NCI-H2196 treated with DMSO at 0.1 percent for 48 hours (cell line): Measurements from ENCODE around the gene CCSER1.

Source experiments
- DNase-seq: peaks from one replicate; lab custom pipeline; 2025; ENCODE audit not compliant: unreplicated experiment; lab: John Stamatoyannopoulos, UW

The CCSER1 gene

DNA sequence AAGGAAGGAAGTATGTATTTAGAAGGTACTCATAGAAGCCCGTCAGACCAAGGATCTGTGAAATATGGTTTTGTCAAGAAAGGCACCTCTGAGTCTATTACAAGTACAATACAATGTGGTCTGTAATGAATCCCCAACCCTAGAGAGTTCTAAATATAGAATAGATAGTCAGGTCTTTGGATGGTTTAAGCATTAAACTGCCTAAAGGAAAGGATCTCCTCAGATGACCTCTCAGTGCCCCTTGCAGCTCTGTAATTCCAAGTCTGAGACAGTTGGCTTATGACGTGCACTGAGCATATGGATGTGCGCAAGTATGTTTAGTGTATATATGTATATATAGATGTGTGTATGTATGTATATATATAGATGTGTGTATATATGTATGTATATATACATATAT is 62.0 kb downstream of the CCSER1 start:
- DNase-seq: no peak

DNA sequence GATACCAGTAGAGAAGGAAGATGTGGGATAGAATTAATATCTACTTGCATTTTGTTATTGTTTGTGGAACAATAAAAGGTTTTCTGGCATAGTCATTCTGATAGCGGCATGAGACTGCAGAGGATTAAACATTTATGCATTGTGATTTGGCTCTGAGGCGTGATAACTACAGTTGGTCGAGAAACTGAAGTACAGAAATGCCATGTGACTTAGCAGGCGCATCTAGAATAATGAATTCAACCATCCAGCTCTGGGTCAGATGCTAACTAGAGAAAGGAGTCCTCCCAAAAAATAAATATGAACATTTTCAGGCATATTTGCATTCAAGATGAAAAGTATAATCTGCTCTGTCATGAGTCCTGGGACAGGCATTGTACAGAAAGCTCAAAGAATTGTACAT is 62.8 kb downstream of the CCSER1 start:
- DNase-seq: no peak

DNA sequence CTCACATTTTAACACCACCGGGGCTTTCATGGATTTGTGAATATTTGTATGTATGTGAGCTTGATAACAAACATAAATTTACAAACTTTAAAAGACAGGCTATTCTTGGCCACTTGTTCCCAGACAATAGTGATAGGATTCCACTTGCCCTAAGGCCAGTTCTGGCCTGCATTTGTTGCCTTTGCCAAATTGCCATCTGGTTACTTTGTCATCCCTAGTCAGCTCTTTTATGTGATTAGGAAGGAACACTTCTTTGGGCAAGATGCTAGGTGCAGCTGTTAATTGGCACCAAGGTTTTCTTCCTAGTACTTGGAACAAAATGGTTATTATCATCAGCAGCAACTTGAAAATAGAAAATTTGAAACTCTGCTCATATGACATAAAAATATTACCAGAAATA is 63.3 kb downstream of the CCSER1 start:
- no peak for DNase-seq

DNA sequence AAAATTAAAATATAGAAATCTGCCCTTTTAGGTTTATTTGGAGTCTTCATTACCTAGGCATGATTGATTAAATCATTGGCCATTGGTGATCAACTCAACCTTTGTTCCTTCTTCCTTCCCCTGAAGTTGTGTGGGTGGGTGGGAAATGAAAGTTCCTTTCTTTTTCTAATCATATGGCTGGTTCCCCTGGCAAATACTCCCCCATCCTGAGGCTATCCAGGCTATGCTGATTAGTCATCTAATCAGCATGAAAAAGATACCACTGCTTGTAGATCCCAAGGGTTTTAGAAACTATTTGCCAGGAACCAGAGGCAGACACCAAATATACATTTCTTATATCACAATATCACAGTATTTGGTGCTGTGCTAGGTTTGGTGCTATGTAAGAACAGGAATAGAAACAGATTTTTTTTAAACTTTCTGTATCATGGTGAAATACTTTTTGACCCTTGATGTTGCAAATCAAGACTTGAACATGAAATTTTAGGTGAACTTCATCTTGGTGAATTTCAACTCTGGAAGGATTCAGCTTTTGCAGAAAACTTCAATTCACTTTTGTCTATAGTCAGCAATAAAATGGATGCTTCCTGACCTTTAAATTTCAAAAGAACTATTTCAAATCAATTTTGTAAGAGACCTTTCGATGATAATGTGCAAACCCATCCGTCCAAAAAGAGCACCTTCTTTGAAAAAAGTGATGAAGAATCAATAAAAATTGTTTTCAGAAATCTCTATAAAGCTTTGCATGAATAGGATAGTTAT is 71.1 kb downstream of the CCSER1 start:
- no peak for DNase-seq

DNA sequence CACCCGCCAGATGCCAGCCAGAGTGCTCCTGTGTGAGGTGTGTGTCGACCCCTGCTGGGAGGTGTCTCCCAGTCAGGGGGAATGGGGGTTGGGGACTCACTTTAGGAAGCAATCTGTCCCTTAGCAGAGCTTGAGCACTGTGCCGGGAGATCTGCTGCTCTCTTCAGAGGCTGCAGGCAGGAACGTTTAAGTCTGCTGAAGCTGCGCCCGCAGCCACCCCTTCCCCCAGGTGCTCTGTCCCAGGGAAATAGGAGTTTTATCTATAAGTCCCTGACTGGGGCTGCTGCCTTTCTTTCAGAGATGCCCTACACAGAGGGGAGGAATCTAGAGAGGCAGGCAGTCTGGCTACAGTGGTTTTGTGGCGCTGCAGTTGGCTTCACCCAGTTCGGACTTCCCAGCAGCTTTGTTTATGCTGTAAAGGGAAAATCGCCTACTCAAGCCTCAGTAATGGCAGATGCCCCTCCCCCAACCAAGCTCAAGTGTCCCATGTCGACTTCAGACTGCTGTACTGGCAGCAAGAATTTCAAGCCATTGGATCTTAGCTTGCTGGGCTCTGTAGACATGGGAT is 80.8 kb downstream of the CCSER1 start:
- no peak for DNase-seq

DNA sequence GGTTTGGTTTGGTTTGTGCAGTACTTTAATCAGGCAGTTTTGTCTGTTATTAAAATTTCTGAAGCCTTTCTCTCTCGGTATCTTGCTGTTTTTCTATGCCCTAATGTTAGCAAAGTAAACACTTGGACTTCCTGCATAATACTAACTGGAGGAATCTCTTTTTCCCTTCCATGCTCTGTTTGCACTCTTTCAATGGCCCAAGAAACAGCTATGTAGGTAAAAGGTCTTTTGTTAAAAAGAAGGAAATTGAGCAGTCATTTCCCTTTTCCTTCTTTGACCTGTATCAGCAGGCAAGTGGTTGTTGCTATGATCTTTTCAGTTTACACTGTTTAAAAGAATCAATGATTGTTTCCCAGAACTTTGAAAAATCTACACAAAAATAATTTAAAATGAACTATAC is 82.7 kb downstream of the CCSER1 start:
- no peak for DNase-seq

DNA sequence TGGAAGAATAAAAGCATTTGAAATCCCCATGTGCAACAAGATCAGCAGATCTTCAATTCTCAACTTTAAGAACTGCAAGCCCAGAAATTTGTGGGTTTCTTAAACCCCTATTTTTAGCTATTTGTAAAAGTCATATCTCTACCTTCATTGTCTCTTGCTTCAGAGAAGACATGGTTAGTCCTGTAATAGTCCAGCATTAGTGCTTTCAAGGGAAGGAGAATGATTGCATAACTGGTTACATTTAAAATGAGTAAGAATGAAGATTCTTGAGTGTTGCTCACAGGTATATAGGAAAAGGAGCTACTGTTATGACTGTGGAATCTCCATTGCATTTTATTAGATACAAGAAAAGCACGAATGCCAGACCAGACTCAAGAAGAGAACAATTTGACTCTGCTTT is 84.0 kb downstream of the CCSER1 start:
- DNase-seq: no peak

DNA sequence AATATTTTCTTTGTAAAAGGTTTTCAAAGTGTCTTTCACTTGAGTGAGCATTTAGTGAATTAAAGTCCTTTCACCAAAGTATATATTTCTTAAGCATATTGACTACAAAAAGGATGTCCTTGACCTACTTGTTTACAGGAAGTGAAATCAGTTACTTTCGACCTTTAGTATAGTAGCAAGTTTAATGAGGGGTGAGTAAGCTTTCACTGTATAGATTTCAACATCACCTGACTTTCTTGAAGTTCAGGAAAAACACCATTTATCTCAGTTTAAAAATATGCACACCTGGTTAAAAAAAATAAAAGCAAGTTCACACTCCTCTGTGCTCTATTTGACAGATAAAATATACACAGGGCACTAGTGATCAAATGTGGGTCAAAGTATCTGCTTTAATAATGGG is 88.1 kb downstream of the CCSER1 start:
- no peak for DNase-seq

DNA sequence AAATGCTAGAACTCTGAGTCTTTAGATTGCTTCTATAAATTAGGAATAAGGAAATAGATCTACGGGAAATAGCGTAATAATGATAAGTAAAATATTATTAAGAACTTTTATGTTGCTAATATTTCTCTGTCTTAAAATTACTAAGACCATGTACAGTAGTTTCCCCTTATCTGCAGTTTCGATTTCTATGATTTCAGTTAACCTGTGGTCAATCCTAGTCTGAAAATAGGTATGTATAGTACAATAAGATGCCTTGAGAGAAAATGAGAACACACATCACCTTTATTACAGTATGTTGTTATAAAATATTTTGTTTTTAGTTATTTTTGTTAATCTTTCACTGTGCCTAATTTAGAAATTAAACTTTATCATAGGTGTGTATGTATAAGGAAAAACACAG is 92.6 kb downstream of the CCSER1 start:
- no peak for DNase-seq

DNA sequence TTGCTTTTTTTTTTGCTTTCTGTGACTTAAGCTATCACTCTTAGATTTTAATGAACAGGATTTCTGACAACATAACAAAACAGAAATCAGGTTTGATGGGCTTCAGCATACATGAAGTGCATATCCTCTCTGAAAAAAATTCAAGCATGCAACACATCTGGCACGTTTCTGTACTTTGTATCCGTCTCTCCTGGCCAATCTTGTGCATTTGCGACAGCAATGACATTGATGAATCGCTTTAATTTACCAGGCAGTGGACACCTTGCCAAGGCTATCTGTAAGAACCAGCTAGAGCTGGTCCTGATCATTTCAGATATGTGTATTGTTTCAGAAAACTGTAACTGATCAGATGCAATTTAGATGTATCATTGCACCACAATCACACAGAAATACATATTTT is 93.3 kb downstream of the CCSER1 start:
- DNase-seq: no peak

DNA sequence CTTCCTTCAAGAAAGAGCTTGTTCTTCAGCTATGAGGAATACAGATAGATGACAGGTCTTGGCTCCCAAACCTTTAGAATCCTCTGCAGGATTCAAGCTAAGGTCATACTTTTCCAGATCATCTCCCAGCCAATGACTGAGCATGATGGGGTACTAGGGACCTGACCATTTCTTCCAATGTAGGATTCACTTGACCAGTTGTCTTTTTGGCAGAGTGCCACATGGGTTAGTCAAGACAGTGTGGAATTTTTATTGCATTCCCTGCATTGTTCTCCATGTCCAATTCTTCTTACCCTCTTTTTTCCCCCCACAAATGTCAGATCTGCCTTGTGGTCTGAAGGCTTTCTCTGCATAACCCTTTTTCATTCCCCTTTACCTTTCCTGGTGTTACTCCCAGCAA is 99.5 kb downstream of the CCSER1 start:
- no peak for DNase-seq

DNA sequence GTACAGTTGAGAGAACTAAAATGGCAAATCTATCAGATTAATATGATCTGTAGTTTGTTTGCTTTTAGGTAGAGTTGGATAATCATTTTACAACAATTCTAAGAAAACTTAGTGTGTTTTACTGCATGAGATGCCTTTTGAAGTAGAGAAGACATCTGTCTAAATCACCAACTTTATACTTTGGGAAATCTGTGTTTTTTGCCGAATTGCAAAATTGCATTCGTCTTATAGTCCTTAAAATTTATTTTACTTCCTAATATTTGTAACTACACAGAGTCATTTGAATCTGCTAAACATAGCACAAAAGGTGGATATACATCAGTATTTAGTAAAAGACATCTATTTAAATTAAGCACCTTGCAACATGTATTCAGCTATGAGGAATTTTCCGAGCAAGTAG is 100.0 kb downstream of the CCSER1 start:
- no peak for DNase-seq

DNA sequence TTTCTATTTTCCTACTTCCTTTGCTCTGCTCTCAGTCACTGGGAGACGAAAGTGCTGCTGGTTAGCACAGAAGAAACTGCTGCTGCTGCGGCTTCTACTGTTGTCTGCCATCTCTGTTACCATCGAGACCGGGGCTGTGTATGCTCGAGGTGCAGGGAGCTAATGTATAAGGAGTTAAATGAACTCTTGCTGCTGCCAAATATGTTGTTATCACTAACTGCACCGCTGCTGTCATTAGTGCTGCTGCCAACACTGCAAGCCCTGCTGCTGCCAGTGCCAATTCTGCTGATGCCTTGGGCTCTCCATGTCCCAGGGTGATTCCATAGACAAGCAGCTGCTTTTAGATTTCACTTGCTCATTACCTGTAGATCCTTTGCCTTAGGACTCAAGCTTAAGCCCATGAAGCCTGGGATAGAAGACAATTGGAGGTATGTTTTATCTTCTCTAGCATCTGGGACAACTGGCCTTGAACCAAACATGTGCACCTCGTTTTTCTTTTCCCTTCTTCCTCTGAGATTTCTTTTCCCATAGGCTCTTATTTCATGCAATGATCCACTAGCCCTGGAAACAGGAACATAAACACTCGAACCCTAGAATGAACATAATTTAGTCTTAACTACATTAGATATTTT is 107.8 kb downstream of the CCSER1 start:
- DNase-seq: no peak

DNA sequence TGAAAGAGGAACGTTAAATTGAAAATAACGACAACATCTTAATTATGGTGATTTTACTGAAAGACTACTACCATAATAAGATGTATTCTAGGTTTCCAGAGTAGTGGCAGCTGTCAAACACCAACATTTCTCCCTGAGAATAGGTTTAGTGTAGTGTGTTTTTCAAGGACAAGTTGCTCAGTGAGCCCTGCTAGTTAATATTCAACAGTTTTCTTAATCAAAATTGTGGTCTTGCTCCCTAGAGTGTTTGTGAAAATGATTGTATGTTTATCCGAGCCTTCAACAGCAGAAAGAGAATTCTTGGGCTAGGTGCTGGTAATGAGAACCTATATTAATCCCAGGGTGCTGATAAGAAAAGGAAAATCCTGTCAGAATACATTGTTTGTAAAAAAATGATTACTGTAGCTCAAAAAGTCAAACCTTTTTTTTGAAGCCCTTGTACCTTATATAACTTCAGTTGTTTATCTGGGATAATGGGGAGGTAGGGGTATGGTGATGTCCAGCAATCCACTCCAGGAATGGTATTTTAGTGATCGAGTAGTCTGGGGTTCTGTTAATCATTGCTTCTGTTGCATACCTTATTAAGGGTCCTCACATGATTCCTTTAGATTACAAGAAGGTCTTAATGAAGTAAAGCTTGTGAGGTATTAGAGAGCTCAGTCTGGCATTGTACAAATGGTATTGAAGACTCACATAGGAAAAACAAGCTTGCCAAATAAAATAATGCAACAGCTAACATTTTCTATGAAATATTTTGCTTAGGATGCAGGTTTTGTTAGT is 110.7 kb downstream of the CCSER1 start:
- no peak for DNase-seq

DNA sequence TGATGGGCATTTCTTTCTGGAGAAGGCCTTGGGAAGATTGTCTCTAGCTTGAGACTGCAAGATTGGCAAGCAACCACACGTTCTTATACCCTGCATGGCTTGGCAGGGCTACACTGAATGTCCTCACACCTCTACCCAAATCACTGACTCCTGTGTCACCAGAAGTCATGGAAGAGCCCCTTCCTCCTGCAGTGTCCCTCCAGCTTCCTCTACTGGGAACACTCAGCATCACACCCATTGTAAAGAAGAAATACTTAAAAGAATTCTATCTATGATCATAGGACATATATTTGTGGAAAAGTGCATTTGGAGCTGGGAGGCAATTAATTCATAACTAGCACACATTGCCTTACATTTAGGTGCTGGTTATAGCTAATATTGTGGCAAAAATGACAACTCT is 113.1 kb downstream of the CCSER1 start:
- DNase-seq: no peak

DNA sequence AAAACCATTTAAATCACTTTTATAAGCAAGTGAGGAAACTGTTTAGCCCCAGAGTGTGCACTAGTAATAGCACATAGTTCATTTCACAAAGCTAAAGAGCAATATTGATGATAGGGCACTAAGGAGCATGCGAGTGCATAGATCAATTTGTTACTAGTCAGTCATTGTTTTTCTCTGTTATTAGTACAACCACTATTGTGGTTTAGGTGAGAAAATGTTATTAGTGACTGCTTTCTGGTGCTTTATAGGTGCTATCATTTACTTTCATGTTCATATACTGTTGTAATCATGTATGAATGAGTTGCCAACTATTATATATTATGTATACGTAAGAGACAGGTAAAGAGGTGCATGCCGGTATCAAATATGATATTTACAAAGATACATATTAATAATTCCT is 113.8 kb downstream of the CCSER1 start:
- no peak for DNase-seq

DNA sequence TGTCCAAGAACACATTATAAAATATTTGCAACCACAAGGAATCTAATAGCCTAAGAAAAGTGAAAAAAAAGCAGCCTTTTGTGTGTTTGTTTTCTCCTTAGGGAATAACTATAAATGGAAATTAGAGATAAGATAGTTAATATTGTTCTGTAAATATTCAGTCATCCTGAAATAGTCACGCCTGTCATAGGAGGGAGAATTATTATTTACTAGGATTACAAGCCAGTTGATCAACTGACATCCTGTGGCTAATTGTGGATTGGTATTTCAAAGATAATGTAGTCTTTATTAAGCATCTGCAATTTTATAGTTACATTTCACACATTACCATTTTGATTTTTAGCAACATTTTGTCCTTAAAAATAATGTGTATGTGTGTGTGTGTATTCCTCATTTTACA is 118.6 kb downstream of the CCSER1 start:
- no peak for DNase-seq

DNA sequence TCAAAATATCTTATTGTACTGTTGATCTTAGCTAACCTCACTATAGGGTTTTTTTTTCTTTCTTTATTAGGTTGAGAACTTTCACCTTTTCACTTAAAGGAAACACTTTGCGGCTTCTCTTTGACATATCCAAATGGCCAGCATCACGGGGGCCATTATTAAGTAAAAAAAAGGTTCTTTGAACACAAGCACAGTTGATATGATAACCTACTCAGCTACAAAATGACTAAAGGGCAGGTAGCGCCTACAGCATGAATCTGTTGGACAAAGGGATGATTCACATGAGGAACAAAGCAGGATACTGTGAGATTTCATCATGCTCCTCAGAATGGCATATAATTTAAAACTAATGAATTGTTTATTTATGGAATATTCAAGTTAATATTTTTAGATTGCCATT is 119.6 kb downstream of the CCSER1 start:
- DNase-seq: no peak

DNA sequence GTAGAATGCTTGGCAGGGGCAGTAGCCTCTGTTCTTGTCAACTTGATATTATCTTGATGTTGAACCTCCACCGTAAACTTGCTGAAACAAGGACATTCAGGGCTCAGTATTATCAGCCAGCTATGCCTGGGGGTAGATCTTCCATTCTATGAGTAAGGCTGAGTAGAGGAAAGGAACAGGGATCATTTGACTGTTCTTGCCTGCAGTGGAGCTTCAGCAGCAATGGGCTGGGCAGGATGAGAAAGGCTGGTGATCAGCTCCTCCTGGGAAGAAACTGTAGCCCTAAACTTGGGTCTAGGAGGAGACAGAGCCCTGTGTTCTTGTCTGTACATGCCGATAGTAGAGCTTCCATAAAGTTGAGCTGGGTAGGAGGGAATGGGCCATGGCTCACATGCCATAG is 127.2 kb downstream of the CCSER1 start:
- no peak for DNase-seq

DNA sequence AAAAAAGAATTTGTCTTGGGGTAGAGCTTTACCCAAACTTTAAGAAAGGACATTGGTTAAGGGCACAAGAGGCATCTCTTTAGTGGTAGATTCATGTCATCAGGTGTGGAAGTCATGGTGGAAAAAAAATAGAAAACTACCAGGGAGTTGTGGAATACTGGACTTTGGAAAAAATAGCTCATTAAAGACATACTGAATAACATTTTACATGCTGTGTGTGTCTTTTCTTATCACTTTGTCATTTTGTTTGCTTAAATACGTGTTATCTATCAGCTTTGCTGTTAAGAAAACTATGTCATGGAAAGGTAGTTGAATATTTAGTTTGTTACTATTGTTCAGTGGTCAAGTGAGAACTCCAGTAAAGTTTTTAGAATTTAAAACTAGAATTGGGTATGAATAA is 147.0 kb downstream of the CCSER1 start:
- no peak for DNase-seq

DNA sequence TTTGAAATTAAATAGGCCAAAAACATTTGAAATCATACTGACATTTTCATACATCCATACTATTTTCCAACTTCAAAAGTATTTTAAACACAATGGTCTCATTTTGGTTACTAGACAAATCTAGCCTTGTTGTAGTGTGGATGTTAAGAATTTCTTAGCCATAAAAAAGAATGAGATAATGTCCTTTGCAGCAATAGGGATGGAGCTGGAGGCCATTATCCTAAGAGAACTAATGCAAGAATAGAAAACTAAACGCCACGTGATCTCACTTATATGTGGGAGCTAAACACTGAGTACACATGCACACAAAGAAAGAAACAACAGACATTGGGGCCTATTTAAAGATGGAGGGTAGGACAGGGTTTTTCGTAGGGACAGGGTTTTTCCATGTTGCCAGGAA is 153.8 kb downstream of the CCSER1 start:
- DNase-seq: no peak
